ENCODE results near the gene SP110. TPM values are rescaled to one million over a fixed set of nuclear protein-coding genes. Genes with fewer than 3 reads are reported as not detected.

The SP110 gene
- total RNA-seq, 1 donor = 21.0 TPM

GRCh38 chr2:230131366-230131765 is 88.4 kb downstream of the SP110 start:
- DNase-seq (ENCODE audit: low read depth) = no peak
- TF ChIP-seq CTCF (IDR thresholded peaks at IDR 0.05; ENCODE audit: insufficient read depth, low read length) = no peak
- H3K4me3 ChIP-seq (ENCODE audit: low read depth, low read length) = no peak overlapping the region

- no peak overlapping the region for H3K4me3 ChIP-seq (ENCODE audit: low read depth, low read length)
- peak; percentile 96 for DNase-seq (ENCODE audit: low read depth)
- no peak for TF ChIP-seq CTCF (IDR thresholded peaks at IDR 0.05; ENCODE audit: insufficient read depth, low read length)
Observed at GRCh38 chr2:230130668-230131364, 89.0 kb downstream of the SP110 start.

- no peak overlapping the region for H3K4me3 ChIP-seq (ENCODE audit: low read depth, low read length)
- no peak for DNase-seq (ENCODE audit: low read depth)
- no peak for TF ChIP-seq CTCF (IDR thresholded peaks at IDR 0.05; ENCODE audit: insufficient read depth, low read length)
Observed at GRCh38 chr2:230129343-230129742, 90.4 kb downstream of the SP110 start.

GRCh38 chr2:230128623-230129342 is 91.0 kb downstream of the SP110 start:
- no peak for TF ChIP-seq CTCF (IDR thresholded peaks at IDR 0.05; ENCODE audit: insufficient read depth, low read length)
- H3K4me3 ChIP-seq (ENCODE audit: low read depth, low read length) = peak overlapping the region; percentile 10
- DNase-seq (ENCODE audit: low read depth) = peak; percentile 91

GRCh38 chr2:230127195-230127594 is 92.6 kb downstream of the SP110 start:
- H3K4me3 ChIP-seq (ENCODE audit: low read depth, low read length) = no peak overlapping the region
- no peak for DNase-seq (ENCODE audit: low read depth)
- no peak for TF ChIP-seq CTCF (IDR thresholded peaks at IDR 0.05; ENCODE audit: insufficient read depth, low read length)

- DNase-seq (ENCODE audit: low read depth) = no peak
- no peak for TF ChIP-seq CTCF (IDR thresholded peaks at IDR 0.05; ENCODE audit: insufficient read depth, low read length)
- no peak overlapping the region for H3K4me3 ChIP-seq (ENCODE audit: low read depth, low read length)
Observed at GRCh38 chr2:230124757-230125431, 94.9 kb downstream of the SP110 start.

Measured in fibroblast of the aortic adventitia (primary cell).